MM.1S (cell line): ENCODE data around the gene KSR1.

Experiments
- DNase-seq: peaks from one replicate; pipeline ENCODE4 v3.0.0-alpha.2; 2015
- H2AFZ ChIP-seq: fragments of 300-600 bp; sonication (generic); 2 replicates; pipeline ENCODE4 v1.6.0; 2016; ENCODE audit warnings: antibody characterized with exemption, low read length
- H3F3A ChIP-seq: fragments of 300-600 bp; sonication (generic); 2 replicates; pipeline ENCODE4 v1.6.1; 2016; ENCODE audit warnings: mild to moderate bottlenecking, antibody characterized with exemption, low read length, moderate library complexity, mixed read lengths; ENCODE audit not compliant: insufficient read depth
- H3K27ac ChIP-seq: fragments of 300-600 bp; sonication (generic); 2 replicates; pipeline ENCODE4 v1.5.1; 2016; ENCODE audit warnings: mild to moderate bottlenecking, low read length
- H3K27me3 ChIP-seq: fragments of 300-600 bp; sonication (generic); replicated peaks from 2 replicates; pipeline ENCODE4 v1.6.0; 2016; ENCODE audit warnings: low read length; ENCODE audit not compliant: insufficient read depth
- H3K36me3 ChIP-seq: fragments of 300-600 bp; sonication (generic); replicated peaks from 2 replicates; pipeline ENCODE4 v1.6.1; 2016; ENCODE audit warnings: mild to moderate bottlenecking, low read length, mixed read lengths; ENCODE audit not compliant: insufficient read depth
- H3K4me1 ChIP-seq: fragments of 300-600 bp; sonication (generic); 2 replicates; pipeline ENCODE4 v1.6.1; 2016; ENCODE audit warnings: low read length, mixed read lengths
- H3K4me2 ChIP-seq: fragments of 300-600 bp; sonication (generic); 2 replicates; pipeline ENCODE4 v1.6.0; 2016; ENCODE audit warnings: low read depth, low read length
- H3K4me3 ChIP-seq: fragments of 300-600 bp; sonication (generic); 2 replicates; pipeline ENCODE4 v1.5.1; 2016; ENCODE audit warnings: low read length, mixed read lengths
- H3K79me2 ChIP-seq: fragments of 300-600 bp; sonication (generic); 2 replicates; pipeline ENCODE4 v1.6.1; 2016; ENCODE audit warnings: mixed run types, low read length, mixed read lengths
- H3K9ac ChIP-seq: fragments of 300-600 bp; sonication (generic); 2 replicates; pipeline ENCODE4 v1.6.1; 2016; ENCODE audit warnings: low read length, mixed read lengths
- H3K9me2 ChIP-seq: fragments of 300-600 bp; sonication (generic); replicated peaks from 2 replicates; pipeline ENCODE4 v1.6.1; 2016; ENCODE audit warnings: mild to moderate bottlenecking, low read length, mixed read lengths; ENCODE audit not compliant: insufficient read depth
- H3K9me3 ChIP-seq: fragments of 300-600 bp; sonication (generic); replicated peaks from 2 replicates; pipeline ENCODE4 v1.6.1; 2016; ENCODE audit warnings: mild to moderate bottlenecking, low read length, mixed read lengths; ENCODE audit not compliant: insufficient read depth
- H4K20me1 ChIP-seq: fragments of 300-600 bp; sonication (generic); 2 replicates; pipeline ENCODE4 v1.6.1; 2016; ENCODE audit warnings: mild to moderate bottlenecking, low read length, moderate library complexity, mixed read lengths; ENCODE audit not compliant: insufficient read depth
- EZH2 ChIP-seq: fragments of 300-600 bp; sonication (generic); optimal IDR thresholded peaks from 2 replicates; pipeline ENCODE3; 2017; ENCODE audit warnings: low read depth, mild to moderate bottlenecking, antibody characterized with exemption, low read length, mixed read lengths
- EZH2phosphoT487 ChIP-seq: fragments of 300-600 bp; sonication (generic); IDR thresholded peaks from 2 replicates; pipeline ENCODE4 v1.6.1; 2018; ENCODE audit warnings: antibody characterized with exemption, low read length
- TF ChIP-seq, protein P1 (sequence below): fragments of 300-600 bp; sonication (generic); IDR thresholded peaks from 2 replicates; pipeline ENCODE4 v1.5.1; 2016; ENCODE audit warnings: antibody characterized with exemption, low read length, mixed read lengths

KSR1 gene

GRCh38 chr17:27548369-27548768 is 92.1 kb downstream of the KSR1 start:
- no peak overlapping the region for H3K4me2 ChIP-seq
- TF ChIP-seq EZH2phosphoT487 (no peak), EZH2 (no peak)
- TF ChIP-seq, protein P1, sequence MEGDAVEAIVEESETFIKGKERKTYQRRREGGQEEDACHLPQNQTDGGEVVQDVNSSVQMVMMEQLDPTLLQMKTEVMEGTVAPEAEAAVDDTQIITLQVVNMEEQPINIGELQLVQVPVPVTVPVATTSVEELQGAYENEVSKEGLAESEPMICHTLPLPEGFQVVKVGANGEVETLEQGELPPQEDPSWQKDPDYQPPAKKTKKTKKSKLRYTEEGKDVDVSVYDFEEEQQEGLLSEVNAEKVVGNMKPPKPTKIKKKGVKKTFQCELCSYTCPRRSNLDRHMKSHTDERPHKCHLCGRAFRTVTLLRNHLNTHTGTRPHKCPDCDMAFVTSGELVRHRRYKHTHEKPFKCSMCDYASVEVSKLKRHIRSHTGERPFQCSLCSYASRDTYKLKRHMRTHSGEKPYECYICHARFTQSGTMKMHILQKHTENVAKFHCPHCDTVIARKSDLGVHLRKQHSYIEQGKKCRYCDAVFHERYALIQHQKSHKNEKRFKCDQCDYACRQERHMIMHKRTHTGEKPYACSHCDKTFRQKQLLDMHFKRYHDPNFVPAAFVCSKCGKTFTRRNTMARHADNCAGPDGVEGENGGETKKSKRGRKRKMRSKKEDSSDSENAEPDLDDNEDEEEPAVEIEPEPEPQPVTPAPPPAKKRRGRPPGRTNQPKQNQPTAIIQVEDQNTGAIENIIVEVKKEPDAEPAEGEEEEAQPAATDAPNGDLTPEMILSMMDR = no peak
- no peak overlapping the region for H3K27ac ChIP-seq
- peaks cover 21% of the 10 kb centered on the region for H3F3A ChIP-seq
- H3K9me2 ChIP-seq = no peaks in the 10 kb centered on the region
- H3K79me2 ChIP-seq = no peaks in the 10 kb centered on the region
- no peaks in the 10 kb centered on the region for H3K36me3 ChIP-seq
- H3K9ac ChIP-seq = no peak overlapping the region
- H3K27me3 ChIP-seq = peaks cover 38% of the 10 kb centered on the region
- DNase-seq = no peak
- H2AFZ ChIP-seq = no peak overlapping the region
- H3K4me3 ChIP-seq = no peak overlapping the region
- no peaks in the 10 kb centered on the region for H3K9me3 ChIP-seq
- H4K20me1 ChIP-seq = peaks cover 14% of the 10 kb centered on the region
- peaks cover 24% of the 10 kb centered on the region for H3K4me1 ChIP-seq

DNA sequence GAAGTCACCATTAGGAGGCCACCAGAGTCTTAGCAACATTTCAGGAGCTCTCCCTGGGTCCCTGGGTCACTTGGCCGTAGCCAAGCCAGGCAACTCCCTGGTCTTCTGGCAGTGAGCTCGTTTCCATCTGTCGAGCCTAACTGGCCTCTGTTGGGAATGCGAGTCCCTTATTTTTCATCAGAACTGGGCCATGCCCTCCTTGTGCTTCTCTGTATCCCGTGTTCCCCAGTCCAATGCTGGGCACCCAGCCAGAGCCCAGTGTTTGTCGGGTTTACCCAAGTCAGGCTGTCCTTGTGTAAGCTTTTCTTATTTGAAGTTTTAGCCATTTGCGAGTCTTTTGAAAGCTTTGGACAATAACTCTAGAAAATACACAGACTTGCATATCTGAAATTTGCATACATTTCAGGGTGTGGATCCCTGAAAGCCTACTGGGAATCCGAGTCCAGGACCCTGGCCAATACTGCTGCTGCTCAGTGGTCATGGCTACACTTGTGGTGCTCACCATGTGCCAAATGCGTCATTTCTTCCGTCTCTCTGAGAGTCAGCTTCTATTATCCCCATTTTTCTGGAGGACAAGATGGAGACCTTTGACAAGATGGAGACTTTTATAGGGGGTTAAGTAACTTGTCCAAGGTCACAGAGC is 93.1 kb downstream of the KSR1 start:
- Histone ChIP-seq H3K9ac (no peak overlapping the region), H4K20me1 (peaks cover 9% of the 10 kb centered on the region), H3K9me3 (no peaks in the 10 kb centered on the region), H3K27me3 (peaks cover 32% of the 10 kb centered on the region), H3K79me2 (no peaks in the 10 kb centered on the region), H3F3A (peaks cover 13% of the 10 kb centered on the region), H3K4me3 (no peak overlapping the region), H2AFZ (no peak overlapping the region), H3K4me2 (no peak overlapping the region), H3K27ac (no peak overlapping the region), H3K4me1 (peaks cover 15% of the 10 kb centered on the region), H3K9me2 (no peaks in the 10 kb centered on the region), H3K36me3 (no peaks in the 10 kb centered on the region)
- DNase-seq = no peak
- TF ChIP-seq EZH2phosphoT487 (no peak), EZH2 (no peak)
- TF ChIP-seq, protein P1 = no peak

- no peak for DNase-seq
- peaks cover 3% of the 10 kb centered on the region; the same call in 1 of the 2 replicates for H4K20me1 ChIP-seq
- peaks cover 4% of the 10 kb centered on the region; the same call in 1 of the 2 replicates for H3F3A ChIP-seq
- peaks cover 5% of the 10 kb centered on the region for H3K4me1 ChIP-seq
- H3K4me2 ChIP-seq = no peak overlapping the region
- peaks cover 30% of the 10 kb centered on the region for H3K27me3 ChIP-seq
- H3K9me3 ChIP-seq = no peaks in the 10 kb centered on the region
- H3K4me3 ChIP-seq = no peak overlapping the region
- H3K27ac ChIP-seq = no peak overlapping the region
- no peaks in the 10 kb centered on the region for H3K79me2 ChIP-seq
- H3K9me2 ChIP-seq = no peaks in the 10 kb centered on the region
- H2AFZ ChIP-seq = no peak overlapping the region
- TF ChIP-seq EZH2phosphoT487 (no peak), EZH2 (no peak)
- TF ChIP-seq, protein P1 = no peak
- no peaks in the 10 kb centered on the region for H3K36me3 ChIP-seq
- no peak overlapping the region for H3K9ac ChIP-seq
These were observed 94.2 kb downstream of the KSR1 start for GRCh38 chr17:27550291-27550930.
